ENCODE measurements around the gene SIRPD.
A peak's percentile ranks its signal among the peaks of the same experiment; 100 is the strongest.
"Not testable (repeated sequence)": the region's sequence is repeated elsewhere in the genome, so short reads cannot be mapped to it uniquely, and the experiment has no call there.

The SIRPD gene

DNA sequence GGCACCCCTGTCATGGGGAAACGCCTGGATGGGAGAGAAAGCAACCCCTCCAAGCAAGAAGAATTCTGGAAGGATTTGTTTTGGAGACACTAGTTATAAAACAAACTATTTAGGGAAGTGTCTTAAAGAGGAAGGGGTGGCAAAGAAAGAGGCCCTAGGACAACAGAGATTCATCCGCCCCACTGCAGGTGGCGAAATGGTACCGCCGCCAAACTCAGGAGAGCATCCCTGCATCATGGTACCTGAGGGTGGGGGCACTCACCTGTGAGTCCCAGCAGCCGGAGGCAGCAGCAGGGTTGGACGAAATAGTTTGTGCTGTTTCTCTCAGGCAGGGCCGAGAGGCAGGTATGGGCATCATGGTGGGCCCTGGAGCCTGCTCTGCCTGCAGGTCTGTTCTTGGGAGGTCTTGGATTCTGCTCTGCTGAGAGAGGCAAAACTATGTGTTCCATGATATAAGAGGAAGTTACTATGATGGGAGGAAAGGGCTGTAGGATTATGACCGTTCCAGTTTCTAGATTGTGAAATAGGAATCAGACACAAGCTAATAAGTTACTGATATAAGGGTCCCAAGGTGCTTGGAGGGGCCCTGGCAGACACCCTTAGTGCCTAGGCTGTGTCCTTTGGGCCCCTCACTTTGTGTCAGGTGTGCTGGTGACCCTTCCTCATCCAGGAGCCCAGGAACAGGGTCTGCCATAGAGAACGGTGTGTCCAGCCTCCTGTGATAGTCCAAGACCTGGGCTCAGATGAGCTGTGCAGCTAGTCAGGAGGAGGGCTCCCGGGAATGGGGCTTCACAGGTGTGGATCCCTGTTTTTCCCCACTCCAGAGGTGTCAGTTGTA, 20.4 kb downstream of the SIRPD start:
- no peak for DNase-seq

DNA sequence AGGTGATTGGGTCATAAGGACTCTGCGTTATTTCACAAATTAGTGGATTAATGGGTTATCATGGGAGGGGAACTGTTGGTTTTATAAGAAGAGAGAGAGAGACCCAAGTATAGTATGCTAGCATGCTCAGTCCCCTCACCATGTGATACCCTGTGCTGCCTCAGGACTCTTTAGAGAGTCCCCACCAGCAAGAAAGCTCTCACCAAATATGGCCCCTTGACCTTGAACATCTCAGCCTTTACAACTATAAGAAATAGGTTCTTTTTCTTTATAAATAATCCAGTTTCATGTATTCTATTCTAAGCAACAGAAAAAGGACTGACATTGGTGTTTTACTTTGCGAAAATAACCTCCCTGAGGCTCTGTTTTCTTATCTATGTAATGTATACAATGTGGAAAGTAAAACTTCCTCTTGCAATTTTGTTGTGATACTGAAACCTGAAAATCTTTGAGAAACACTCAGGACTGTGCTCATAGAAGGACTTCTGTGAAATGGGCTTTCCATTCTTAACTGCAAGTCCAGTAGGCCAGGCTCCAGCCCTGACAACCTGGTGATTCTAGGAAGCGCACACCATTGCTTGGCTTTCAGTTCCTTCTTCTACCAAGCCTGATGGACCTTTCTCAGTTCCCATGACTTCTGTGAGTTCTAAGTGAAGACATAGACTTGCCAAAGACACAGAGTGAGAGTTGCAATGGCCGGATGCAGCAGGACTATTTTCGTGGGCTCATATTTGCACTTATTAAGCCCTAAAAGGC, 21.9 kb downstream of the SIRPD start:
- DNase-seq, result no peak

DNA sequence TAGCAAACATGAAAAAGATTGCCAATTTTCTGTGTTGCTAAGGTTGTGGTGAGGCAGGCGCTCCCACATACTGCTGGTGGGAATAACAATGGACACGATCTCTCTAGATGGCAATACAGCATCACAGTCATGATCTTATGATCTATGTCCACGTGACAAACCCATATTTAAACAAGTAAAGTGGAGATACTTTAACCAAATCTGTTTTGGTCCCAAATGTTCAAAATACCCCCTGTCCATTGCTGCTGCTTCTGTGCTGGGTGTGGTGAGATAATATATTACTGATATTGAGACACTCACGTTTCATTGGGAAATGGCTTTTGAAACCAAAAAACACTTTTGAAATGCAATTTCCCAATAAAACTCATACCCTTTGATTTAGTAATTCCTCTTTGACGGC, 23.0 kb downstream of the SIRPD start:
- no peak for DNase-seq

DNA sequence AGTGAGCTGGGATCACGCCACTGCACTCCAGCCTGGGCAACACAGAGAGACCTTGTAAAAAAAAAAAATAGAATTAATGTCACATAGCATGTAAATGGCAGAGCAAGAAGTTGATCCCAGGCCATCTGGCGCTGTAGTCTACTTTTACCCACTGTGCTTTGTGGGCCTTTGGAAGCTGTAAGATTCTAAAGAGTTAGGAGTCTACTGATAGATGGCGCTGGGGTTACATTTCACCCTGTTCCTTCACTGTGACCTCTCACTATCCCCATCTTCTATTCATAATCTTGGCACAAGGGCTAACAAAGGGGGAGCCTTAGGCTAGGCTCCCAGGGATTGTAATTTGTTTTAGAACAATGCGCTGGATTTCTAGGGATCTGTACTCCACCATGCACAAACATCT, 24.4 kb downstream of the SIRPD start:
- no peak for DNase-seq

DNA sequence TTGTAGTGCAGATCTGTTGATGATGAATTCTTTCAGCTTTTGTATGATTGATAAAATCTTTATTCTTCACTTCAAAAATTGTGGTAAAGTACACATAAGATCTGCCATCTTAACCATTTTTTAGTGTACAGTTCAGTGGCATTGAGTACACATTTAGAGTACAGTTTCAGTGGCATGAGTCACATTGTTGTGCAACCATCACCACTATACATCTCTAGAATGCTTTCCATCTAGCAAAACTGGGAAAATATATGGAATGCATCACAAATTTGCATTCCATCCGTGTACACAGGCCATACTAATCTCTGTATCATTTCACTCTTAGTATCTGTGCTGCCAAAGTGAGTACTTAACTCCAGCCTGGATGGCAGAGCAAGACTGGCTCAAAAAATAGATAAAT, 28.7 kb downstream of the SIRPD start:
- DNase-seq, result no peak

DNA sequence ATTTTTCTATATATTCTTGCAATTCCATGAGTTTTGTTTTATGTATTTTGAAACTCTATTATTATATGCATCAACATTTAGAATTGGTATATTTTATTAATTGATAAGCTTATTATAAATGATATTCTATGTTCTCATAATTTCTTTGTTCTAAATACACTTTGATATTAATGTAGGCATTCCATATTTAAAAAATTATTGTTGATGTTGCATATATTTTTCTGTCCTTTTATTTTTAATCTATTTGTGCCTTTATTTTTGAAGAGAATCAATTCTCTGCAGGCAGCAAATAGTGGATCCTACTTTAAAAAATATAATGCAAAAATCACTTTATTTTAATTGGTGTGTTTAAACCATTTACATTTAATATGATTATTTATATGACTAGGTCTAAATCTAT, 29.6 kb downstream of the SIRPD start:
- DNase-seq, result no peak

DNA sequence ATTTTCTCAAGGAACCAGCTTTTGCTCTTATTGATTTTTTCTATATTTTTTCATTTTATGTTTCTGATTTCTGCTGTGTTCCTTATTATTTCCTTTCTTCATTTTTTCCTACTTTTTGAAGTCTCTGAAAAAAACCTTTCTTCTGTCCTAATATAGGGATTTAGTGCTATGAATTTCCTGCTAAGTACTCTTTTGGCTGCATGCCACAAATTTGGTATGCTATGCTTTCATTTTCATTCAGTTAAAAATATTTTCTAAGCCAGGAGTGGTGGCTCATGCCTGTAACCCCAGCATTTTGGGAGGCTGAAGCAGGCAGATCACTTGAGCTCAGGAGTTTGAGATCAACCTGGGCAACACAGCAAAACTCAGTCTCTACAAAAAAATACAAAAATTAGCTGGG, 30.6 kb downstream of the SIRPD start:
- no peak for DNase-seq

DNA sequence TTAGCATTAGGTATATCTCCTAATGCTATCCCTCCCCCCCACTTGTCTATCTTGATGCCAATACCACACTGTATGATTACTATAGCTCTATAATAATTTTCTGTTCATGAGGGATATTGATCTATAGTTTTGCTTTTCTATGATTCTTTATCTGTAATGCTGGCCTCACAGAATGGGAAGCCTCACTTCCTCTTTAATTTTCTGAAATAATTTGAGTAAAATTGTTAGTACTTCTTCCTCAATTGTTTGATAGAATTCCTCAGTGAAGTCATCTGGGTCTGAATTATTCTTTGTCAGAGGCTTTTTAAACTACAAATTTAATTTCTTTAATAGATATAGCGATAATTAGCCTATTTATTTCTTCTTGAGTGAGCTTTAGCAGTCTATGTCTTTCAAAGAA, 31.2 kb downstream of the SIRPD start:
- no peak for DNase-seq

DNA sequence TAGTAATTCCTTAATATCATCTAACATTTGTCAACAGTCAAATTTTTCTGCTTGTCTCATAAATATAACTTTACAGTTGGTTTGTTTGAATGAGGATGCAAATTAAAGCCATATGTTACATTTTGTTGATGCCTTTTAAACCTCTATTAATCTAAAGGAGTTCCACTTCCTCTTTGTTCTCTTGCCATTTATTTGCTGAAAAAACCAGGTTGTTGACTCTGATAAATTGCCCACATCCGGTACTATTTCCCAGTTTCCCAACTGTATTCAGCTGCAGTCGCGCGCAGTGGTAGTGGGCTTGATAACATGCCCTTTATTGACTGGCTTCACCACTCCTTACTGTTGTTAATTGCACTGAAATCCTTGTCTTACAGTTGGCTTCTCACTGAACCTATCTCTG, 33.5 kb downstream of the SIRPD start:
- no peak for DNase-seq

DNA sequence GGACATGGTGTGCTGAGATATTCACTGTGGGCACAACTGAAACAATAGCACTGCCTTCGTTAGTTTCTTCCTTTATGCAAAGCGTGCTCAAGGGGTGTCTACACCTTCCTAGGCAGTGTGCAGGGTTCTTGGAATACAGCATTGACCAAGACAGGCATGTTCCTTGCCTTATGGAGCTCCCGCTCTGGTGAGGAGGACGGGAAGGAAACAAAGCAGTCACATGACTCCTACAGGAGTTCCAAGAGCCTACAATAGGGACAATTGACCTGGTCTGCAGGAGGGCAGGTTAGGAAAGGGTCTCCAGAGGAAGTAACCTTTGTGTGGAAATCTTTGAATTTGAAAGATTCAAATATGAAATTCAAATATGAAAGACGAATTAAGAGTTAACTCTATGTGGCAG, 40.5 kb downstream of the SIRPD start:
- no peak for DNase-seq

DNA sequence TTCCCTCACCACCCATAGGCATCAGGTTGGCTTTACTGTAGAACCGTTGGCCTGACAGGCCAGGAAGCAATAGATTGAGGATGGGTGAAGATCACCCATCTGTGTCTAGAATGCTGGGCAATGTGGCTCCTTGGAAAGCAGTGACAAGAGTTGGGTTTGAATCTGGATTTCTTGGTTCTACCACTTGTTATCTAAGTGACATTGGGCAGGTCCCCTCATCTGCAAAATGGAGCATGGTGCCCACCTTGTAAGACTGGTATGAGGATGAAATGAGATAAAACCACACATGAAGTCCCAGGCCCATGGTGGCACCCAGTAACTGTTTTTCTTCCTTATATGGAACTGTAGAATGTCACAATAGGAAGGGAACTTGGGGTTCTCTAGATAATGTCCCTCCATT, 43.7 kb downstream of the SIRPD start:
- no peak for DNase-seq

DNA sequence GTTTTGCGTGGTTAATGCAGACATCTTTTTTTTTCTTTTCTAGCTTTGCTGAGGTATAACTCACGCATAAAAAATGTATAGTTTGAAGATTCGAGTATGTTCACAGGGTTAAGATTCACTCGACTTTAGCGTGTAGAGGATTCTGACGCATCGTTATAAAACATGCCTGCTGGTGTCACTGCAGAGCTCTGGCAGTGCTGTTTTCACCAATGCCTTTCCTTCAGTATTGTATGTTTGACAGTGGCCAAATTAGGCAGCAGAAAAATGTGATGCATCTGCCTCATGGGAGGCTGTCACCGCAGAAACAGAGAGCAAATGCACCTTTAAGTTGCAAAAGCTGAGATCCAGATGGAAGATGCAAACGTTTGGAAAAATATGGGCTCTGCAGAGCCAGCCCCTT, 48.3 kb downstream of the SIRPD start:
- DNase-seq, result peak; percentile 9

DNA sequence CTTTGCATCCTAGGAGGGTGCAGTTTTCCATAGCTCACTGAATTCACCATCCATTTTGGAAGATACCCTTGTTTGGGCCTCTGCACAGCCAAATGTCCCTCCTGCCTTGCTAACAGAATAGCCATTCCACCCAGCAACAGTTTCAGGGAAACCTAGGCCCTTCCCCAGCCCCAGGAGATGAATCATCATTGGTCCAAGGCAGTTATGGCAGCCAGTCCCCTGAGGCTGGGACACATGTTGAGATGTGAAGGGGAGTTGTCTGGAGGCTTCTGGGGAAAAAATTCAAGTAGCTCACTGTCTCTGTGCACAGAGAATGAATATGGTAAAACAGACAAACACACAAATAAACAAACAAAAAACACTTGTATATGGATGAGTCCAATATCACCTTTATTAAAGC, 48.9 kb downstream of the SIRPD start:
- no peak for DNase-seq

DNA sequence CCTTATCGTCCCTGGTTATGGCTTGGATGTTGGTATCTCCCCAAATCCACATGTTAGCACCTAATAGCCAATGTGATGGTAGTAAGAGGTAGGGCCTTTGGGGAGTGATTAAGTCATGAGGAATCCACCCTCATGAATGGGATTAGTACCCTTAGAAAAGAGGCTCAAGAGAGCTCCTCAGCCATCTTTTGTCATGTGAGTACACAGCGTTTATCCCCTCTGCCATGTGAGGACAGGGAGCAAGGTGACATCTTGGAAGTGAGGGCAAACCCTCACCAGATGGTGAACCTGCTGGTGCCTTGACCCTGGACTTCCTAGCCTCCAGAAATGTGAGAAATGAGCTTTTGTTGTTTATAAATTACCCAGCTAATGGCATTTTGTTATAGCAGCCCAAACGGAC, 50.2 kb downstream of the SIRPD start:
- no peak for DNase-seq

DNA sequence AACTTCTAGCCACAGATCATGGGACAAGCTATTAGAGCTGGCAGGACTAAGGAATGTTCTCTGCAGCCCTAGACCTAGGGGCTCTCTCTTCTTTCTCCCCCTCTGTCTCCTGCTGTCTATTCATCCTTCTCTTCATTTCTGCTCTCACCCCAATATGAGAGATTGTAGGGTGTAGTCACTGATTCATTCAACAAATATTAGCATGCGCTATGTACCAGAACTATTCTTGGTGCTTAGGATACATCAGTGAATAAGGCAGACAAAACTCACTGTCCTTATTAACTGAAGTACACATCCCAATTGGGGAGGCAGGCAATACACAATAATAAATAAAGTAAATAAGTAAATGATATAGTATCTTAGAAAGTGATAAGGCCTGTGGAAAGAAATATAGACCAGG, 51.6 kb downstream of the SIRPD start:
- DNase-seq, result no peak

DNA sequence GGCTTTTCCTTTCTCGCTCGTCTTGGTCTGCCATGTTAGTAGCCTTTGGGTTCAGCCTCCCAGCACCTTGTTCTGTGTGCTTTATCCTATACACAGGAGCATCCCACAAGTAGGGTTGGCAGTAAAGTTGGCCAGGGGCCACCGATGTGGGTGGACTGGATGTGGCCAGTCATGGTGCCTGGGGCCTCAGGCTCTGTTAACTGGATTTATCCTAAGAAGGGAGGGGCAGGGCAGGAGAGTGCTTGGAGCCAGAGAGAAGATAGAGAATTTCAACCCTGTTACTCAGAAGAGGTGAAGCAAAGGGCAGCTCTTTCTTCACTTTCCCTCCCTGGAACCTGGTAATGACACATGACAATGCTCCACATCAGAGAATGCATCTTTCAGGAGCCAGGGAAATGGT, 52.1 kb downstream of the SIRPD start:
- DNase-seq, result no peak

DNA sequence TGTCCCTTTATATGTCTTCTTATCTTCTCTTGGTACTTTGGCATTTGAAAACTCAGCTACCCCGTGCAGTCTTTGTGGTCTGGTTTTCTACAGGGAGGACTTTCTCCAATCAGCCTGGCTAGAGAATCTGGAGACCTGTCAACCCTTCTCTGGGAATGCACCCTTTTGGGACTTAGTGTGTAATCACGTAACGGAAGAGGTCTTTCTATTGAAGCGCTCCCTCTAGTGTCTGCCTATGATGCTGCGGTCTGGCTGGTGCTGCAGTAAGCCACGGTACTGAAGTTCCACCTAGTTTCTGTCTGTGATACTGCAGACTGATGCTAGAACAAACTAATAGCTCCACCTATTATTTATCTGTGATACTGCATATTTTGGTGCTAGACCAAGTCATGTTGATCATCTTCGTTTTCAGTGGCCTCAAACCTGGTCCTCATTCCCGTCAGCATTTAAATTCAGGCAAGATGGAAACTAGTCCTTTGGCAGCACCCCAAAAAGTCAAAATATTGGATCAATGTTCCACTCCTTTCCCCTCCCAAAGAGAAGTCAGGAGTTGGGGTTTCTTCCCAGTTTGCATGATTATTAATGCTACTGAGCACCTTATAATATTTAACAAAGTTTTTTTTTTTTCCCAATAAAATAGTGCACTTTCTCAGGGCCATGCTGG, 53.8 kb downstream of the SIRPD start:
- peak; percentile 60 for DNase-seq

DNA sequence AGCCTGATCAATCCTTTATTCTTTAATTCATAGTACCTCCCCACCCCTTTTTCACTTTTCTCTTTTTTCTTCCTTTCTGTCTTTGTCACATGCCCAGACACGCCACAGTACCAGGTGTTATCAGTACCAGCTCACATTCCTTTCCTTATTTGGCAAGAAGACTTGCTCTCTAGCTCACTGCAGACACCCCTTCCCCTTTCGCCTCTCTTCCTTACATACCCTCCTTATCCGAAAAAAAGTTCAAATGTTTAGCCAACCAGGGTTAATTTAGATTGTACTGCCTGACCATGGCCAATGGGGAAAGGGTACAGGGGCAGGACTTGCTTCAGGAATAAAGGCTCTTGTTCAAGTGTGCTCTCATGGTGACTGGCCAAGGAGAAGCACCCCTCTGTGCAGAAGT, 57.0 kb downstream of the SIRPD start:
- DNase-seq, result no peak

DNA sequence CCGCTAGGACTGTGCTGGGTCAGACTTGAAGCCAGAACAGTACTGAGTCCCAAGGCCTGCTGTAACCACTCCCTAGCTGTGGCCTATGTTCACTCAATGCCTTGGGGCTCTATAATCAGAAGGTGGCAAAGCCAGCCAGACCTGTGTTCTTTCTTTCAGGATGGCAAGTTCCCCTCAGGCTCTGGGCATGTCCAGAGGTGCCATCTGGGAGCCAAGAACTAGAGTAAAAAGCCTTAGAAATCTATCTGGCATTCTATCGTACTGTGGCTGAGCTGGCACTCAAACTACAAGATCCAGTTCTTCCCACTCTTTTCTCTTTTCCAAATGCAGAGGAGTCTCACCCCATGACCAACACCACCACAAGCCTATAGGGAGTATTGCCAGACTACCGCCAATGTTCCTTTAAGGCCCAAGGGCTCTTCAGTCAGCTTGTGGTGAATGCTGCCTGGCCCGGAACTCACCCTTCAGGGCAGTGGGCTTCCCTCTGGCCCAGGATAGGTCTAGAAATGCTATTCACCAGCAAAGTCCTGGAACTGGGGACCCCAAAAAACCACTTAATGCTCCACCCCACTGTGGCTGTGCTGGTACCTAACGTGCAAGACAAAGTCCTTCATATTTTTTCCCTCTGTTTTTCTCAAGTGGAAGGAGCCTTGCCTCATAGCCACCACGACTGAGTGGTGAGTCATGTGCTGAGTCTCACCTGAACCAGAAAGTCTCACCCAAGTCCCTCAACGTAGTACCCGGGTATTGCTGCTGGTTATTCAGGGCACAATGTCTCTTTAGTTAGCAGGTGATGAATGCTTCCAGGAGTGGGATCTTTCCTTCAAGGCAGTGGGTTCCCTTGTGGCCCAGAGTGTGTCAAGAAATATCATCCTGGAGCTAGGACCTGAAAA, 57.7 kb downstream of the SIRPD start:
- no peak for DNase-seq

DNA sequence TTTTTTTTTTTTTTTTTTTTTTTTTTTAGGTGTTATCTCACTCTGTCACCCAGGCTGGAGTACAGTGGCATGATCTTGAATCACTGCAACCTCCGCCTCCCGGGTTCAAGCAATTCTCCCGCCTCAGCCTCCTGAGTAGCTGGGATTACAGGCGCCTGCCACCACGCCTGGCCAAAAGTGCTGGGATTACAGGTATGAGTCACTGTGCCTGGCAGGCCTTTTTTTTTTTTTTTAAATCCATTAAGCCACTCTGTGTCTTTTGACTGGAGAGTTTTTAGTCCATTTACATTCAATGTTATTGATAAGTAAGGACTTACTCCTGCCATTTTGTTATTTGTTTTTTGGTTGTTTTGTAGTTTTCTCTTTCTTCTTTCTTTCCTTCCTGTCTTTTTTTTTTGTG, 60.1 kb downstream of the SIRPD start:
- DNase-seq, result not testable (repeated sequence)

DNA sequence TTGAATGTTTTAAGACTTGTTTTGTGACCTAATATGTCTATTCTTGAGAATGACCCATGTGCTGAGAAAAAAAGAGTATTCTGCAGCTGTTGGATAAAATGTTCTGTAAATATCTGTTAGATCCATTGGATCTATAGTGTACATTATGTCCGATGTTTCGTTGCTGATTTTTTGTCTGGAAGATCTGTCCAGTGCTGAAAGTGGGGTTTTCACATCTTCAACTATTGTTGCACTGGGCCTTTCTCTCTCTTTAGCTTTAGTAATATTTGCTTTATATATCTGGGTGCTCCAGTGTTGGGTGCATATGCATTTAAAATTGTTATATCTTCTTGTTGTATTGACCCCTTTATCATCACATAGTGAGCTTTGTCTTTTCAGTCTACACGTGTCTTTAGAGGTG, 60.6 kb downstream of the SIRPD start:
- no peak for DNase-seq

DNA sequence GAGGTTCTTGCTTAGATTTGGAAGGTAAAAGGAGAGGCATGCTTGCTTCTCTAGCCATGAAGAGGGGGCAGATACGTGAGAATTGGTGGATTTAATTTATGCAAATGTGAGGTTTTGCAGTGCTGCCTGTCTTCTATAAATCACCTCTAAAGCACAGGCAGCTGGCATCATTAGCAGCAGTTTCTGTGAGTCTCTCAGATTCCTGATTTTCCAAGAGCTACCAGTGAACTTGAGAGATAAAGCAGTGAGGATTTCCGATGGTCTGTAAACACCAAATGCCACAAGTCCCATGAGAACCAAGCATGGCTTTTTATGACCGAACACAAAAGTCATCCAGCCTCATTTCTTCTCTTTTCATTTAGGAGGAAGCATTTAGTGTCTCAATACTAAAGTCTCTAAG, 63.1 kb downstream of the SIRPD start:
- no peak for DNase-seq

DNA sequence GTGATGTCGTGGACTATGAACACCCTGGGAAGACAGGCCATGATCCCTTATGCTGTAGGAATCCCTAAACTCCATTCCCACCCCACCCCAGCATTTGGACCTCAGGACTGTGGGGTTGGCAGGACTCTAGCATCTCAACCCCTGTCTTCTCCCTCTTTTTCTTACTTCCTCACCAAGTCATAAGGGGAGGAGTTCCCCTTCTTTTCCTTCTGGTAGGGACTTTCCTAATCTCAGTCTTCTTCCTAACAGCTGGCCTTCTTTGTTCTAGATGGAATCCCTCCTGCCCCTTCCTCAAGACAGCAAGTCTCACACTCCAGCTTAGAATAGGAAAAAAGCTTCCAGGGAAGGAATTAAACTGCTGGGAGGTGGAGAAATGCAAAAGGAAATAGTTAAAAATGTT, 64.0 kb downstream of the SIRPD start:
- no peak for DNase-seq

All from stimulated activated CD4-positive, alpha-beta T cell treated with anti-CD3 and anti-CD28 coated beads, Interleukin-12 subunit alpha, Interleukin-12 subunit beta, amount 100 ng/mL, for 4 hours (primary cell).